IMR-90 (cell line): ENCODE data around the gene CA12. TPM values are rescaled to one million over a fixed set of nuclear protein-coding genes. Genes with fewer than 3 reads are reported as not detected.

Experiments used
- ATAC-seq: fragments of 200-7000 bp; cut with Tn5 transposase; 2 replicates; pipeline ENCODE4 v1.9.1; 2020; ENCODE audit warnings: low read depth, mild to moderate bottlenecking, moderate library complexity
- BruUV-seq: library from RNA; stranded (reverse); fragments of 400-500 nt; replicated peaks from 2 replicates; lab custom pipeline; 2021; lab: Mats Ljungman, UMichigan
- CTCF ChIA-PET: fragments of 300-600 bp; formaldehyde crosslinking; extraction: SDS; loops from one replicate; lab custom pipeline; 2021; ENCODE audit warnings: antibody characterized with exemption; lab: Yijun Ruan, JAX
- POLR2A ChIA-PET: fragments of 300-600 bp; sonication (Branson Sonifier 250); formaldehyde crosslinking; loops from one replicate; lab custom pipeline; 2022; ENCODE audit warnings: antibody characterized with exemption; ENCODE audit not compliant: unreplicated experiment; lab: Charles Lee
- DNase-seq: peaks from one replicate; pipeline ENCODE4 v3.0.0; 2013
- H2AFZ ChIP-seq: replicated peaks from 2 replicates; pipeline ENCODE3; 2013; ENCODE audit warnings: low read length, mild to moderate bottlenecking; ENCODE audit not compliant: poor library complexity
- H2AK5ac ChIP-seq: 2 replicates; pipeline ENCODE4 v1.6.1; 2013; ENCODE audit warnings: low read depth, low read length, inconsistent platforms
- H2AK9ac ChIP-seq: replicated peaks from 2 replicates; pipeline ENCODE3; 2013; ENCODE audit warnings: mild to moderate bottlenecking, low read depth, low read length, moderate library complexity; ENCODE audit not compliant: poor library complexity
- H2BK120ac ChIP-seq: 2 replicates; pipeline ENCODE4 v1.6.1; 2013; ENCODE audit warnings: low read depth, low read length, inconsistent platforms
- H2BK15ac ChIP-seq: 3 replicates; pipeline ENCODE4 v1.6.1; 2013; ENCODE audit warnings: low read depth, low read length, inconsistent platforms
- H2BK20ac ChIP-seq: 2 replicates; pipeline ENCODE4 v1.6.1; 2013; ENCODE audit warnings: low read depth, mild to moderate bottlenecking, inconsistent platforms, low read length, moderate library complexity
- H2BK5ac ChIP-seq: 2 replicates; pipeline ENCODE4 v1.6.1; 2013; ENCODE audit warnings: mild to moderate bottlenecking, low read depth, low read length, inconsistent platforms; ENCODE audit not compliant: poor library complexity, severe bottlenecking
- H3K14ac ChIP-seq: replicated peaks from 2 replicates; pipeline ENCODE4 v1.6.1; 2013; ENCODE audit warnings: low read depth, low read length, inconsistent platforms
- H3K18ac ChIP-seq: 2 replicates; pipeline ENCODE4 v1.6.1; 2013; ENCODE audit warnings: low read depth, low read length, control low read depth
- H3K23ac ChIP-seq: 2 replicates; pipeline ENCODE4 v1.6.1; 2013; ENCODE audit warnings: low read depth, low read length, inconsistent platforms
- H3K27ac ChIP-seq: 2 replicates; pipeline ENCODE4 v1.5.1; 2013; ENCODE audit warnings: mild to moderate bottlenecking, control low read depth, low read length; ENCODE audit not compliant: insufficient read depth
- H3K27me3 ChIP-seq: 2 replicates; pipeline ENCODE4 v1.6.1; 2013; ENCODE audit warnings: low read length; ENCODE audit not compliant: control insufficient read depth, insufficient read depth
- H3K36me3 ChIP-seq: 2 replicates; pipeline ENCODE4 v1.6.1; 2013; ENCODE audit warnings: low read length, mixed read lengths; ENCODE audit not compliant: control insufficient read depth, insufficient read depth
- H3K4ac ChIP-seq: 2 replicates; pipeline ENCODE4 v1.6.1; 2013; ENCODE audit warnings: low read depth, low read length, inconsistent platforms
- H3K4me1 ChIP-seq: 2 replicates; pipeline ENCODE4 v1.6.1; 2013; ENCODE audit warnings: low read length, mixed read lengths; ENCODE audit not compliant: control insufficient read depth, insufficient read depth
- H3K4me2 ChIP-seq: 2 replicates; pipeline ENCODE4 v1.6.1; 2013; ENCODE audit warnings: low read depth, mild to moderate bottlenecking, control low read depth, low read length, moderate library complexity
- H3K4me3 ChIP-seq: 2 replicates; pipeline ENCODE4 v1.5.1; 2013; ENCODE audit warnings: low read depth, mild to moderate bottlenecking, control low read depth, low read length, moderate library complexity; ENCODE audit not compliant: insufficient read depth
- H3K56ac ChIP-seq: 2 replicates; pipeline ENCODE4 v1.6.1; 2013; ENCODE audit warnings: low read length, inconsistent platforms; ENCODE audit not compliant: insufficient read depth; ENCODE audit errors: extremely low read depth
- H3K79me1 ChIP-seq, 2 experiments: 2 replicates each; pipeline ENCODE4 v1.6.1; 2013; ENCODE audit warnings: low read length in 2 of 2, inconsistent platforms in 1 of 2, low read depth in 1 of 2
- H3K9ac ChIP-seq: 2 replicates; pipeline ENCODE4 v1.6.1; 2013; ENCODE audit warnings: low read depth, low read length, control low read depth
- H3K9me1 ChIP-seq: 2 replicates; pipeline ENCODE4 v1.6.1; 2013; ENCODE audit warnings: low read length, inconsistent platforms; ENCODE audit not compliant: insufficient read depth
- H3K9me3 ChIP-seq: 2 replicates; pipeline ENCODE4 v1.6.1; 2013; ENCODE audit warnings: low read length; ENCODE audit not compliant: control insufficient read depth, insufficient read depth
- H4K20me1 ChIP-seq: 2 replicates; pipeline ENCODE4 v1.6.1; 2013; ENCODE audit warnings: low read length, inconsistent platforms; ENCODE audit not compliant: insufficient read depth
- H4K5ac ChIP-seq: 2 replicates; pipeline ENCODE4 v1.6.1; 2013; ENCODE audit warnings: mild to moderate bottlenecking, low read depth, low read length, control low read depth
- H4K8ac ChIP-seq, 2 experiments: 2 replicates each; pipeline ENCODE4 v1.6.1; 2013; ENCODE audit warnings: low read depth in 2 of 2, low read length in 2 of 2, control low read depth in 1 of 2, inconsistent platforms in 1 of 2
- H4K91ac ChIP-seq: 2 replicates; pipeline ENCODE4 v1.6.1; 2013; ENCODE audit warnings: low read depth, low read length, inconsistent platforms; ENCODE audit not compliant: insufficient read depth
- BHLHE40 ChIP-seq: fragments of 150-350 bp; IDR thresholded peaks from 2 replicates; pipeline ENCODE4 v1.6.1; 2016; ENCODE audit warnings: mild to moderate bottlenecking, low read depth, low read length
- CEBPB ChIP-seq: IDR thresholded peaks from 2 replicates; pipeline ENCODE4 v1.6.1; 2012; ENCODE audit warnings: low read depth, low read length, improper control_type of control experiment
- CHD1 ChIP-seq: IDR thresholded peaks from 2 replicates; pipeline ENCODE4 v1.6.1; 2012; ENCODE audit warnings: low read depth, low read length, improper control_type of control experiment
- CTCF ChIP-seq: conservative IDR thresholded peaks from 2 replicates; pipeline ENCODE4 v1.5.1; 2012; ENCODE audit warnings: mild to moderate bottlenecking, low read depth, low read length, improper control_type of control experiment
- ELK1 ChIP-seq: fragments of 150-350 bp; IDR thresholded peaks from 2 replicates; pipeline ENCODE4 v1.6.1; 2016; ENCODE audit warnings: low read depth, mild to moderate bottlenecking, low read length, moderate library complexity, borderline replicate concordance
- MAFK ChIP-seq: IDR thresholded peaks from 2 replicates; pipeline ENCODE4 v1.6.1; 2012; ENCODE audit warnings: low read depth, low read length, improper control_type of control experiment
- MAZ ChIP-seq: IDR thresholded peaks from 2 replicates; pipeline ENCODE4 v1.6.1; 2012; ENCODE audit warnings: low read depth, mild to moderate bottlenecking, low read length, improper control_type of control experiment, moderate library complexity, borderline replicate concordance
- MXI1 ChIP-seq: IDR thresholded peaks from 2 replicates; pipeline ENCODE4 v1.6.1; 2012; ENCODE audit warnings: low read depth, mild to moderate bottlenecking, low read length, moderate library complexity, borderline replicate concordance
- NFE2L2 ChIP-seq: fragments of 150-350 bp; IDR thresholded peaks from 2 replicates; pipeline ENCODE4 v1.6.1; 2016; ENCODE audit warnings: low read depth, mild to moderate bottlenecking, low read length
- POLR2A ChIP-seq: IDR thresholded peaks from 2 replicates; pipeline ENCODE4 v1.6.1; 2012; ENCODE audit warnings: mild to moderate bottlenecking, low read depth, low read length
- RAD21 ChIP-seq: IDR thresholded peaks from 2 replicates; pipeline ENCODE4 v1.6.1; 2012; ENCODE audit warnings: low read length, improper control_type of control experiment
- RCOR1 ChIP-seq: IDR thresholded peaks from 2 replicates; pipeline ENCODE4 v1.6.1; 2012; ENCODE audit warnings: mild to moderate bottlenecking, low read length, improper control_type of control experiment; ENCODE audit not compliant: insufficient replicate concordance
- RFX5 ChIP-seq: IDR thresholded peaks from 2 replicates; pipeline ENCODE4 v1.8.0; 2012; ENCODE audit warnings: low read depth, mild to moderate bottlenecking, low read length, moderate library complexity
- SMC3 ChIP-seq: fragments of 150-350 bp; IDR thresholded peaks from 2 replicates; pipeline ENCODE4 v1.6.1; 2016; ENCODE audit warnings: low read depth, mild to moderate bottlenecking, antibody characterized with exemption, low read length, moderate library complexity
- USF2 ChIP-seq: fragments of 150-350 bp; IDR thresholded peaks from 2 replicates; pipeline ENCODE4 v1.6.1; 2017; ENCODE audit warnings: mild to moderate bottlenecking, antibody characterized with exemption, low read length, low read depth
- WGBS, 2 experiments: methylation state at CpG; one replicate each; pipeline versions ENCODE4 v1.1.5 to v1.1.7; 2013; ENCODE audit warnings: missing lambda C conversion rate in 2 of 2; ENCODE audit not compliant: insufficient read length in 1 of 2; ENCODE audit errors: extremely low coverage in 2 of 2; 5-methylcytosine and 5-hydroxymethylcytosine counted together
- dilution Hi-C: fragments of 300-500 bp; cut with HindIII; formaldehyde crosslinking; loops from one replicate; pipeline ENCODE4 v1.14.3; 2018; ENCODE audit warnings: low sequenced_read_pairs; ENCODE audit not compliant: unreplicated experiment
- in situ Hi-C: fragments of 300-500 bp; cut with MboI; formaldehyde crosslinking; loops from 3 replicates; pipeline ENCODE4 v1.14.3; 2019; ENCODE audit warnings: low sequenced_read_pairs, inconsistent platforms, mixed read lengths
- intact Hi-C: fragments of 100-400 bp; cut with micrococcal nuclease; formaldehyde crosslinking; loops from 2 replicates; pipeline ENCODE4 v1.10.0; 2022
- polyA plus RNA-seq, 3 experiments: library from polyadenylated mRNA; depleted of rRNA; stranded (reverse); fragments of >200 nt; gene quantifications; 2 replicates each; pipeline ENCODE4 v1.2.3, GENCODE V29; 2012; ENCODE audit warnings: low replicate concordance in 1 of 3
- total RNA-seq: library from RNA; depleted of rRNA; stranded (reverse); fragments of >200 nt; gene quantifications from 2 replicates; pipeline ENCODE4 v1.2.3, GENCODE V29; 2012

CA12 gene
- total and polyA plus RNA-seq, 2 of the 4 experiments (the other 2 are of a cell fraction): 33.7 to 52.6 TPM

DNA sequence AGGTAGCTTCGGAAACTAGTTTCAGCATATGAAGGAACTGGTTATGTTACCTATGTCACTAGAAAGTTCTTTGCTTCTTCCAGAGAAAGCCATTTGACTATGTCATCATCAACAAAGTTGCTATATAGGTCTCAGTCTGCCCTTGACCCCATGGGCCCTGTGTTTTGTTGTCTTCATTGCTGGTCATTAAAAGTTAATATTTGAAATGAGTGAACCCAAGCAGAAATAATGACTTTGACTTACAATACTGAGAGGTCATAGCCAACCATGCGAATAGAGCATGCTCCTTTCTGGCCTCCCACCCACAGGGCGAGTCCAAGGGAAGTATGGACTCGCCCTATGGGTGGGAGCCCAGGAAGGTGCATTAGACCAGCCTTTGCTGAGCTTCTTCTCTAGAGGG lies 63.3 kb downstream of the CA12 start:
- no peak for ATAC-seq
- CTCF ChIA-PET: no interaction called here

More for the DNA sequence above, 63.3 kb downstream of the CA12 start:
- H3K79me1 ChIP-seq: no peaks in the 10 kb centered on the region
- H4K8ac ChIP-seq: no peak overlapping the region
- H4K20me1 ChIP-seq: no peaks in the 10 kb centered on the region
- DNase-seq: no peak
- no peak overlapping the region for H2AK9ac ChIP-seq
- in situ Hi-C loops: no loop called here
- no peak overlapping the region for H3K14ac ChIP-seq
- POLR2A ChIA-PET: no interaction called here
- TF ChIP-seq USF2 (no peak), MXI1 (no peak), CHD1 (no peak), POLR2A (no peak), RCOR1 (no peak), MAFK (no peak), MAZ (no peak), SMC3 (no peak), ELK1 (no peak), NFE2L2 (no peak), CEBPB (no peak), RFX5 (no peak), CTCF (no peak), BHLHE40 (no peak), RAD21 (no peak)
- no peak overlapping the region for H2BK120ac ChIP-seq
- no peaks in the 10 kb centered on the region for H3K36me3 ChIP-seq
- H3K4ac ChIP-seq: no peak overlapping the region
- H3K18ac ChIP-seq: no peak overlapping the region
- no peak overlapping the region for H3K4me2 ChIP-seq
- intact Hi-C loops: no loop called here
- H3K4me1 ChIP-seq: peaks cover 2% of the 10 kb centered on the region; the same call in 1 of the 2 replicates
- no peaks in the 10 kb centered on the region for H3K27me3 ChIP-seq
- H4K91ac ChIP-seq: no peak overlapping the region
- no peak overlapping the region for H3K23ac ChIP-seq
- WGBS, 2 experiments: no CpG with 5 or more reads among the region's 4 CpGs
- no peak overlapping the region for H2BK5ac ChIP-seq
- no peak overlapping the region for H3K56ac ChIP-seq
- dilution Hi-C loops: no loop called here
- H2BK15ac ChIP-seq: no peak overlapping the region
- H3K27ac ChIP-seq: no peak overlapping the region
- H3K4me3 ChIP-seq: no peak overlapping the region
- no TSS peak for BruUV-seq
- no peak overlapping the region for H4K5ac ChIP-seq
- no peak overlapping the region for H2BK20ac ChIP-seq
- no peak overlapping the region for H2AK5ac ChIP-seq
- no peak overlapping the region for H3K9ac ChIP-seq
- no peaks in the 10 kb centered on the region for H3K9me3 ChIP-seq
- no peaks in the 10 kb centered on the region for H3K9me1 ChIP-seq
- H2AFZ ChIP-seq: no peak overlapping the region
